Measurements from ENCODE around the gene PLK2.

DNA sequence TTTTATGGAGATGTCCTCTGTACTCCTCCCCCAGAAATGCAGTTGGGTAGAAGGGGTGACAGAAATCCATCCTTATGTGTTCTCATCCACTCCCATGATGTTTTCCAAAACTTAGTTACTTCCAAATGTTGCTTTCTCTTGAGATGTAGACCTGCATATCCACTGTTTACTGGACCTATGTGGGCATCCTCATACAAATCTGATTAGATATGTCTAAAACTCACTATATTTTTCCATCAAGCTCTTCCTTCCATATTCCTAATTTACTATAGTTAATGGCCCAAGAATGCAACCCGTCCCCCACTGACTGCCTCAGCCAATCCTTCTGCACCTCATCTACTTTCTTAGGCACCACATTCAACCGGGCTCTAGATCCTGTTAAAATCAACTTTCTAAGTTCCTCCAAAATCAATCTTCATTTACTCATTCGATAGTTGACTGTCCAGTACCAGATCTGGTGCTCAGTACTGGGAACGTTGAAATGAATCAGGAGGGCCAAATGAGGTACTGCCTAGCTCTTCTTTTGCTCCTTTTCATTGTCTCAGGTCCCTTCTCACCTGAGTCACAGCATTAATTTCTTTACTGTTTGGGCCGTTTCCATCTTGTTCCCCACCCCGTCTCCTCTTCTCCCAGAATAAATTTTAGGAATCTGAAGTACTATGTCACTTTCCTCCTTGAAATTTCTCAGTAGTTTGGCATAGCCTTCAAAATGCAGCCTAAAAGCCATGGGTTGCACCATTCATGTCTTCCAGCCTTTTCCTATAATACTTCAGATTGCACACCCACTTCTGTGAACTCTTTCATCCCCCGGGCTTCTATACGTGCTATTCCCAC lies 7.9 kb downstream of the PLK2 start:
- TF ChIP-seq, protein P1, sequence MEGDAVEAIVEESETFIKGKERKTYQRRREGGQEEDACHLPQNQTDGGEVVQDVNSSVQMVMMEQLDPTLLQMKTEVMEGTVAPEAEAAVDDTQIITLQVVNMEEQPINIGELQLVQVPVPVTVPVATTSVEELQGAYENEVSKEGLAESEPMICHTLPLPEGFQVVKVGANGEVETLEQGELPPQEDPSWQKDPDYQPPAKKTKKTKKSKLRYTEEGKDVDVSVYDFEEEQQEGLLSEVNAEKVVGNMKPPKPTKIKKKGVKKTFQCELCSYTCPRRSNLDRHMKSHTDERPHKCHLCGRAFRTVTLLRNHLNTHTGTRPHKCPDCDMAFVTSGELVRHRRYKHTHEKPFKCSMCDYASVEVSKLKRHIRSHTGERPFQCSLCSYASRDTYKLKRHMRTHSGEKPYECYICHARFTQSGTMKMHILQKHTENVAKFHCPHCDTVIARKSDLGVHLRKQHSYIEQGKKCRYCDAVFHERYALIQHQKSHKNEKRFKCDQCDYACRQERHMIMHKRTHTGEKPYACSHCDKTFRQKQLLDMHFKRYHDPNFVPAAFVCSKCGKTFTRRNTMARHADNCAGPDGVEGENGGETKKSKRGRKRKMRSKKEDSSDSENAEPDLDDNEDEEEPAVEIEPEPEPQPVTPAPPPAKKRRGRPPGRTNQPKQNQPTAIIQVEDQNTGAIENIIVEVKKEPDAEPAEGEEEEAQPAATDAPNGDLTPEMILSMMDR (IDR thresholded peaks at IDR 0.05 in 8 of 11, conservative IDR thresholded peaks at IDR 0.05 in 3 of 11) = no peak
- no peak for TF ChIP-seq POLR2A (IDR thresholded peaks at IDR 0.05)

All from spleen (tissue), 7 donors.